HCT116 (cell line): Measurements from ENCODE around the gene FYCO1. TPM values are rescaled to one million over a fixed set of nuclear protein-coding genes. Genes with fewer than 3 reads are reported as not detected.

ENCODE experiments used
- ATAC-seq: fragments of 200-7000 bp; cut with Tn5 transposase; 2 replicates; pipeline ENCODE4 v1.9.1; 2020; ENCODE audit warnings: mild to moderate bottlenecking, moderate library complexity
- BruUV-seq: library from RNA; stranded (reverse); fragments of 400-500 nt; replicated peaks from 2 replicates; lab custom pipeline; 2021; lab: Mats Ljungman, UMichigan
- CTCF ChIA-PET: fragments of 300-600 bp; sonication (Branson Sonifier 250); formaldehyde crosslinking; loops from one replicate; lab custom pipeline; 2021; ENCODE audit warnings: antibody characterized with exemption; lab: Charles Lee
- POLR2A ChIA-PET: fragments of 300-600, 350-600 bp; sonication (Branson Sonifier 250); formaldehyde crosslinking; loops from one replicate; lab custom pipeline; 2021; ENCODE audit warnings: antibody characterized with exemption; lab: Charles Lee
- RAD21 ChIA-PET, 2 experiments: fragments of 300-600 bp; sonication (Branson Sonifier 250); formaldehyde crosslinking; loops; one replicate each; lab custom pipeline; 2023; ENCODE audit warnings: low total read pairs in 2 of 2; ENCODE audit not compliant: uncharacterized antibody in 2 of 2, unreplicated experiment in 2 of 2, low non-redundant PET in 1 of 2; lab: Charles Lee
- DNase-seq: peaks from one replicate; pipeline ENCODE4 v3.0.0-alpha.2; 2010; ENCODE audit warnings: low read depth, low spot score
- H2AFZ ChIP-seq: fragments of 200-600 bp; shearing (Covaris generic), sonication (generic); 2 replicates; pipeline ENCODE4 v1.6.1; 2017; ENCODE audit warnings: low read depth, mixed run types, mixed read lengths, antibody characterized with exemption, low read length; ENCODE audit not compliant: poor library complexity, severe bottlenecking
- H3K27ac ChIP-seq: 2 replicates; pipeline ENCODE4 v1.5.1; 2012; ENCODE audit warnings: low read depth, low read length
- H3K27me3 ChIP-seq: fragments of 200-600 bp; sonication (generic); 2 replicates; pipeline ENCODE4 v1.6.1; 2016; ENCODE audit warnings: mixed run types, low read length, mixed read lengths; ENCODE audit not compliant: insufficient read depth
- H3K36me3 ChIP-seq, 2 experiments: fragments of 200-500 bp in 1 of 2; fragments of 200-600 bp in 1 of 2; sonication (Bioruptor generic) in 1 of 2; sonication (generic) in 1 of 2; 2 replicates each; pipeline versions ENCODE4 v1.5.1 to v1.6.1; 2014 to 2016; ENCODE audit warnings: low read length in 2 of 2, inconsistent platforms in 1 of 2, mixed read lengths in 1 of 2, mixed run types in 1 of 2; ENCODE audit not compliant: insufficient read depth in 2 of 2, control insufficient read depth in 1 of 2
- H3K4me1 ChIP-seq, 2 experiments: fragments of 200-600 bp in 1 of 2; sonication (generic) in 1 of 2; 2 replicates each; pipeline versions ENCODE4 v1.5.1 to v1.6.1; 2012 to 2017; ENCODE audit warnings: low read length in 2 of 2, inconsistent platforms in 1 of 2, mild to moderate bottlenecking in 1 of 2, mixed read lengths in 1 of 2, mixed run types in 1 of 2, moderate library complexity in 1 of 2; ENCODE audit not compliant: insufficient read depth in 2 of 2, control insufficient read depth in 1 of 2
- H3K4me2 ChIP-seq: fragments of 200-600 bp; sonication (generic); 2 replicates; pipeline ENCODE4 v1.6.1; 2017; ENCODE audit warnings: mixed run types, low read length, mixed read lengths
- H3K4me3 ChIP-seq, 2 experiments: fragments of 200-600 bp in 1 of 2; sonication (generic) in 1 of 2; replicated peaks in 1 of 2; 2 replicates each; pipeline ENCODE4 v1.5.1; 2011 to 2016; ENCODE audit warnings: low read length in 2 of 2, control low read depth in 1 of 2, low read depth in 1 of 2, mild to moderate bottlenecking in 1 of 2, mixed read lengths in 1 of 2, mixed run types in 1 of 2
- H3K79me2 ChIP-seq: fragments of 200-600 bp; sonication (generic); 2 replicates; pipeline ENCODE4 v1.6.1; 2017; ENCODE audit warnings: mild to moderate bottlenecking, mixed run types, low read length, moderate library complexity, mixed read lengths; ENCODE audit not compliant: insufficient read depth
- H3K9ac ChIP-seq: fragments of 200-600 bp; sonication (generic); 2 replicates; pipeline ENCODE4 v1.6.1; 2016; ENCODE audit warnings: low read length, mixed read lengths
- H3K9me2 ChIP-seq: fragments of 200-600 bp; sonication (generic), shearing (Covaris generic); 2 replicates; pipeline ENCODE4 v1.6.1; 2017; ENCODE audit warnings: mixed run types, mild to moderate bottlenecking, moderate library complexity; ENCODE audit not compliant: insufficient read depth
- H3K9me3 ChIP-seq, 2 experiments: fragments of 200-500 bp in 1 of 2; fragments of 200-600 bp in 1 of 2; sonication (Bioruptor generic) in 1 of 2; sonication (generic) in 1 of 2; 2 replicates each; pipeline ENCODE4 v1.6.1; 2014 to 2017; ENCODE audit warnings: low read length in 2 of 2, mixed read lengths in 2 of 2, inconsistent platforms in 1 of 2, low read depth in 1 of 2, mild to moderate bottlenecking in 1 of 2, mixed run types in 1 of 2, moderate library complexity in 1 of 2; ENCODE audit not compliant: control insufficient read depth in 1 of 2, insufficient read depth in 1 of 2
- H4K20me1 ChIP-seq: fragments of 200-600 bp; sonication (generic), shearing (Covaris generic); 2 replicates; pipeline ENCODE4 v1.6.1; 2017; ENCODE audit warnings: mixed run types, mild to moderate bottlenecking, moderate library complexity; ENCODE audit not compliant: insufficient read depth
- CTCF ChIP-seq, 3 experiments: fragments of 200-600 bp in 1 of 3; sonication (generic) in 1 of 3; IDR thresholded peaks in 2 of 3; conservative IDR thresholded peaks in 1 of 3; 2 replicates each; pipeline ENCODE4 v1.5.1; 2012 to 2017; ENCODE audit warnings: low read depth in 2 of 3, low read length in 2 of 3, antibody characterized with exemption in 1 of 3, borderline replicate concordance in 1 of 3, control low read depth in 1 of 3, mild to moderate bottlenecking in 1 of 3, mixed read lengths in 1 of 3, mixed run types in 1 of 3, moderate library complexity in 1 of 3; ENCODE audit not compliant: insufficient read depth in 1 of 3
- EGR1 ChIP-seq: IDR thresholded peaks from 2 replicates; pipeline ENCODE4 v1.6.1; 2012; ENCODE audit warnings: low read depth
- EZH2phosphoT487 ChIP-seq: fragments of 200-600 bp; IDR thresholded peaks from 2 replicates; pipeline ENCODE4 v1.6.1; 2018; ENCODE audit warnings: antibody characterized with exemption, borderline replicate concordance
- JUND ChIP-seq: IDR thresholded peaks from 2 replicates; pipeline ENCODE4 v1.6.1; 2012
- MAX ChIP-seq: IDR thresholded peaks from 2 replicates; pipeline ENCODE4 v1.6.1; 2012
- POLR2A ChIP-seq: IDR thresholded peaks from 2 replicates; pipeline ENCODE4 v1.7.0; 2011; ENCODE audit warnings: borderline replicate concordance; ENCODE audit not compliant: insufficient read depth, insufficient read length; ENCODE audit errors: extremely low read depth
- RAD21 ChIP-seq: IDR thresholded peaks from 2 replicates; pipeline ENCODE4 v1.6.1; 2012; ENCODE audit warnings: low read depth, mild to moderate bottlenecking
- SIN3A ChIP-seq: IDR thresholded peaks from 2 replicates; pipeline ENCODE4 v1.6.1; 2012; ENCODE audit warnings: low read depth
- SP1 ChIP-seq: IDR thresholded peaks from 2 replicates; pipeline ENCODE4 v1.6.1; 2012; ENCODE audit warnings: low read depth
- SRF ChIP-seq: IDR thresholded peaks from 2 replicates; pipeline ENCODE4 v1.6.1; 2012; ENCODE audit warnings: low read depth
- ZBTB33 ChIP-seq: IDR thresholded peaks from 2 replicates; pipeline ENCODE4 v1.6.1; 2011; ENCODE audit warnings: mild to moderate bottlenecking, low read length, moderate library complexity; ENCODE audit not compliant: insufficient replicate concordance; ENCODE audit errors: extremely low read depth
- ZFX ChIP-seq: fragments of 450-650 bp; IDR thresholded peaks from 2 replicates; pipeline ENCODE4 v1.6.1; 2017
- ZNF274 ChIP-seq: fragments of 200-500 bp; sonication (Bioruptor generic); IDR thresholded peaks from 2 replicates; pipeline ENCODE4 v1.6.1; 2014; ENCODE audit warnings: mild to moderate bottlenecking, low read depth, low read length, inconsistent platforms
- intact Hi-C: fragments of 100-400 bp; cut with micrococcal nuclease; formaldehyde crosslinking; loops from 2 replicates; pipeline ENCODE4 v1.10.0; 2022
- total RNA-seq: library from RNA; stranded (reverse); gene quantifications from one replicate; pipeline ENCODE4 v1.2.1, GENCODE V29; 2021; ENCODE audit not compliant: unreplicated experiment

Gene FYCO1
- total RNA-seq, 1 experiment from 2014 or later = 15.8 TPM

- H3K27me3 ChIP-seq = no peaks in the 10 kb centered on the region
- H3K4me3 ChIP-seq = no peak overlapping the region
Observed at GRCh38 chr3:45972534-45973402, 22.9 kb downstream of the FYCO1 start.

More at GRCh38 chr3:45972534-45973402, 22.9 kb downstream of the FYCO1 start:
- H4K20me1 ChIP-seq = no peaks in the 10 kb centered on the region
- no peak overlapping the region for H3K4me2 ChIP-seq
- peaks cover 0 to 10% of the 10 kb centered on the region in 2 experiments; a peak in 3 of 4 replicates for H3K36me3 ChIP-seq
- H3K9me3 ChIP-seq = no peaks in the 10 kb centered on the region
- ChIA-PET POLR2A (no interaction called here), RAD21 (no interaction called here), CTCF (interaction anchor here (0.6 kb wide), 1 partner anchor 22 kb away, joined by 3 read pairs; no protein-coding TSS in a partner anchor)
- H3K4me1 ChIP-seq = no peaks in the 10 kb centered on the region
- H3K9me2 ChIP-seq = no peaks in the 10 kb centered on the region
- no peak for TF ChIP-seq ZNF274
- no peak for TF ChIP-seq SIN3A
- no peak for TF ChIP-seq JUND
- no peak for TF ChIP-seq MAX
- TF ChIP-seq CTCF (IDR thresholded peaks at IDR 0.05 in 2 of 3, conservative IDR thresholded peaks at IDR 0.05 in 1 of 3; ENCODE audit: borderline replicate concordance in 1 of 3, insufficient read depth in 1 of 3, low read depth in 2 of 3, low read length in 2 of 3) = no peak
- TF ChIP-seq SP1 = no peak
- TF ChIP-seq RAD21 = no peak
- TF ChIP-seq SRF = no peak
- TF ChIP-seq POLR2A = no peak
- TF ChIP-seq ZBTB33 = no peak
- no peak for TF ChIP-seq EGR1
- no peak for TF ChIP-seq ZFX
- no peak for TF ChIP-seq EZH2phosphoT487
- DNase-seq = no peak
- H3K79me2 ChIP-seq = no peaks in the 10 kb centered on the region
- ATAC-seq = no peak
- H3K27ac ChIP-seq = no peak overlapping the region
- BruUV-seq = no TSS peak
- H2AFZ ChIP-seq = no peak overlapping the region
- no peak overlapping the region for H3K9ac ChIP-seq
- intact Hi-C loops = no loop called here
